ENCODE measurements around the gene CDH12.
"Not testable (repeated sequence)": the region's sequence is repeated elsewhere in the genome, so short reads cannot be mapped to it uniquely, and the experiment has no call there.

The CDH12 gene

GRCh38 chr5:22650511-22650910 lies 202.6 kb downstream of the CDH12 start:
- DNase-seq (ENCODE audit: low read depth, low spot score), result no peak

- no peak for DNase-seq (ENCODE audit: low read depth, low spot score)
Observed at GRCh38 chr5:22649074-22649473, 204.1 kb downstream of the CDH12 start.

GRCh38 chr5:22644859-22645258 lies 208.3 kb downstream of the CDH12 start:
- no peak for DNase-seq (ENCODE audit: low read depth, low spot score)

GRCh38 chr5:22643356-22643755 lies 209.8 kb downstream of the CDH12 start:
- DNase-seq (ENCODE audit: low read depth, low spot score), result no peak

GRCh38 chr5:22631683-22632082 lies 221.5 kb downstream of the CDH12 start:
- DNase-seq (ENCODE audit: low read depth, low spot score), result no peak

GRCh38 chr5:22627029-22627428 lies 226.1 kb downstream of the CDH12 start:
- no peak for DNase-seq (ENCODE audit: low read depth, low spot score)

- no peak for DNase-seq (ENCODE audit: low read depth, low spot score)
Observed at GRCh38 chr5:22625451-22625850, 227.7 kb downstream of the CDH12 start.

GRCh38 chr5:22621084-22621483 lies 232.1 kb downstream of the CDH12 start:
- DNase-seq (ENCODE audit: low read depth, low spot score), result no peak

GRCh38 chr5:22615964-22616363 lies 237.2 kb downstream of the CDH12 start:
- no peak for DNase-seq (ENCODE audit: low read depth, low spot score)

GRCh38 chr5:22614486-22615094 lies 238.6 kb downstream of the CDH12 start:
- DNase-seq (ENCODE audit: low read depth, low spot score), result no peak

- no peak for DNase-seq (ENCODE audit: low read depth, low spot score)
Observed at GRCh38 chr5:22612928-22613327, 240.2 kb downstream of the CDH12 start.

GRCh38 chr5:22611327-22611726 lies 241.8 kb downstream of the CDH12 start:
- no peak for DNase-seq (ENCODE audit: low read depth, low spot score)

GRCh38 chr5:22607498-22607897 lies 245.6 kb downstream of the CDH12 start:
- DNase-seq (ENCODE audit: low read depth, low spot score), result not testable (repeated sequence)

- DNase-seq (ENCODE audit: low read depth, low spot score), result no peak
Observed at GRCh38 chr5:22605473-22605872, 247.7 kb downstream of the CDH12 start.

GRCh38 chr5:22604711-22605110 lies 248.4 kb downstream of the CDH12 start:
- no peak for DNase-seq (ENCODE audit: low read depth, low spot score)

GRCh38 chr5:22598796-22599195 lies 254.3 kb downstream of the CDH12 start:
- DNase-seq (ENCODE audit: low read depth, low spot score), result no peak

GRCh38 chr5:22596404-22596970 lies 256.7 kb downstream of the CDH12 start:
- no peak for DNase-seq (ENCODE audit: low read depth, low spot score)

GRCh38 chr5:22594491-22594890 lies 258.7 kb downstream of the CDH12 start:
- no peak for DNase-seq (ENCODE audit: low read depth, low spot score)

- no peak for DNase-seq (ENCODE audit: low read depth, low spot score)
Observed at GRCh38 chr5:22593592-22593991, 259.6 kb downstream of the CDH12 start.

- DNase-seq (ENCODE audit: low read depth, low spot score), result no peak
Observed at GRCh38 chr5:22591461-22591860, 261.7 kb downstream of the CDH12 start.

- DNase-seq (ENCODE audit: low read depth, low spot score), result no peak
Observed at GRCh38 chr5:22590677-22591268, 262.4 kb downstream of the CDH12 start.

GRCh38 chr5:22577711-22578110 lies 275.4 kb downstream of the CDH12 start:
- DNase-seq (ENCODE audit: low read depth, low spot score), result no peak

GRCh38 chr5:22577006-22577405 lies 276.1 kb downstream of the CDH12 start:
- no peak for DNase-seq (ENCODE audit: low read depth, low spot score)

Measured in smooth muscle cell of the brain vasculature (primary cell).